Sciatic nerve (tissue), 2 donors: Measurements from ENCODE around the gene UBE2F. TPM values are rescaled to one million over a fixed set of nuclear protein-coding genes. Genes with fewer than 3 reads are reported as not detected.

Source experiments
- ATAC-seq: fragments of 200-7000 bp; cut with Tn5 transposase; one replicate; pipeline ENCODE4 v1.9.1; 2020; ENCODE audit warnings: mild to moderate bottlenecking, moderate library complexity
- DNase-seq: peaks from one replicate; pipeline ENCODE4 v3.0.0-alpha.2; 2020; ENCODE audit warnings: low spot score
- intact Hi-C: fragments of 100-400 bp; cut with DNase I; formaldehyde crosslinking; loops from one replicate; pipeline ENCODE4 v1.14.2; 2022
- total RNA-seq: library from RNA; stranded (reverse); fragmentation: NEBNext Ultra II Directional; extraction: Animal tissue kit (Norgen Biotek cat#: 25700); gene quantifications from one replicate; pipeline ENCODE4 v1.2.1, GENCODE V29; 2021
- donor health status: DM: no; HTN: no; CAD: no.
- donor health status: DM: no; HTN: no; CAD: no.

UBE2F gene, protein sequence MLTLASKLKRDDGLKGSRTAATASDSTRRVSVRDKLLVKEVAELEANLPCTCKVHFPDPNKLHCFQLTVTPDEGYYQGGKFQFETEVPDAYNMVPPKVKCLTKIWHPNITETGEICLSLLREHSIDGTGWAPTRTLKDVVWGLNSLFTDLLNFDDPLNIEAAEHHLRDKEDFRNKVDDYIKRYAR
- total RNA-seq = 32.6 TPM

DNA sequence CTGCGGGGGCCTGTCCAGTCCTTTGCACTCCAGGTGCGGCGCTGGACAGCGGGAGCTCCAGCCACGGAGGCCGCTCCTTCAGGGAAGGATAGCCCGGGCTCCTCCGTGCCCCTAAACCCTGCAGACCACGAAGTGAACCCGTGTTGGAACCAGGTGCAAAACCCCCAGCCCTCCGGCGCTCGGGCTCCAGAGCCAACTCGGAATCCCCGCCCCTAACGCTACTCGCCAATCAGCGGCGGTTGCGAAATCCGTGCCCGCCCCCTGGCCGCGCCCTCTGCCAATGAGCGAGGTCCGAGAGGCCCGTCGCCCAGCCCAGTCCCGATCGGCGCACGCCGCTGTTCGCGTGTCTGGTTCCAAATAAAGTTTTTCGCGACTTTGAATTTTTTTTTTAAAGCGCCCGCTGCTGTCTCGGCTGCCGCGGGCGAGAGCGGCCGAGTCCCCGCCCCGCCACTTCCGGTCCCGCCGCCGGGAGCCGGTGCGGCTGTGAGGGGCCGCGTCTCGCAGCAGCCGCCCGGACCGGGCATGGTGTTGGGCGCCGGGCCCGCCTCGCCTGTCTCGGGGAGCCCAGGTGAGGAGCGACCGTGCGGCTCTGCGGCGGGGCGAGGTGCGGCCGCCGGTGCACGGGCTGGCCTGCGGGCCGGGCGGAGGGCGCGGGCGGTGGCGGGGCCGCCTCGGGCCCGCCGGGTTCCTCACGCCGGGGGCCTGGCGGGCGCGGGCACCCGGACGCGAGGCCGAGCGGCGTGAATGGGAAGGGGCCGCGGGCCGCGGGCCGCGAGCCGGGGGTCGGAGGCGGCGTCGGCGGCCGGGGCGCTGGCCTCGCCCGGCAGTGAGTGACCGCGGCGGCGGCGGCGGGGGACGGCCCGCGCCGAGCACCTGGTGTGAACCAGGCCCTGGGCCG is at the start of gene UBE2F:
Gene UBE2F, plus strand, starts transcription at position 450 of the 898 bp plus-strand sequence. CDS start 6,094 bp downstream, outside the sequence.
- ATAC-seq (peak; percentile 99), DNase-seq (peak; percentile 99)
- intact Hi-C loops = no loop called here

DNA sequence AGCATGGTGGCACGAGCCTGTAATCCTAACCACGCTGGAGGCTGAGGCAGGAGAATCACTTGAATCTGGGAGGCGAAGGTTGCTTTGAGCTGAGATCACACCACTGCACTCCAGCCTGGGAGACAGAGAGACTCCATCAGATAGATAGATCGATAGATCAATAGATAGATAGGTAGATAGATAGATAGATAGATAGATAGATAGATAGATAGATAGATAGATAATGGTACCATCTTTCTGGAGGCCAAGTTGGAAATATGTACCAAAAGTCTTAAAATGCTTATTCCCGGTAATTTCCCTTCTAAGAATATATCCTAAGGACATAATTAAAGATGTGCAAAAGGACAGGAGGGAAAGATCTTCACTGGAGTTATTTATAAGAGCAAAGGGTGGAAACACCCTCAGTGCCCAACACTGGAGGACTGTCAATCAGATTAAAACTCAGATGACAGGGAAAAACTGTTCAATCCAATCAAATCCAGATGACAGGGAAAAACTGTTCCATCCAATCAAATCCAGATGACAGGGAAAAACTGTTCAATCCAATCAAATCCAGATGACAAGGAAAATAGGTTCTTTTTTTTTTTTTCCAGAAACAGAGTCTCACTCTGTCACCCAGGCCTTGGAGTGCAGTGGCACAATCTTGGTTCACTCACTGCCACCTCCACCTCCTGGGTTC is 49.0 kb upstream of the UBE2F start:
- DNase-seq (peak; percentile 18), ATAC-seq (no peak)
- intact Hi-C loops = no loop called here

DNA sequence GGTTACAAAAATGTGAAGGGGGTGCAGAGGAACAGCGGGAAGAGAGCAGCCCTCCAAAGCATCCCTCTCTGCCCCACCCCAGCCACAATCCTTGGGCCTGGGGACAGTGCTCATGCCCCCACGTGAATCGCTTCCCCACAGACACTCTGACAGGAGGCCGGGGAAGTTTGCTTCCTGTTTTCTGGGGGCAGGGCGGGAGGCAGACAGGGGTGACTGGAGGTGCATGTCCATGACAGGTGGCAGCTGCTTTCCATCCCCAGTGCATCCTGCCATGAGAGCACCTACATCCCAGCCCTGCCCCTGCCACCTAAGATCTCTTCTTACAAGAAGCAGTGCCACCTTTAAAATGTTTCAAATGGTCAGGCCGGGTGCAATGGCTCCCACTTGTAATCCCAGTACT is 47.2 kb upstream of the UBE2F start:
- intact Hi-C loops = no loop called here
- ATAC-seq = no peak
- DNase-seq = peak; percentile 60

DNA sequence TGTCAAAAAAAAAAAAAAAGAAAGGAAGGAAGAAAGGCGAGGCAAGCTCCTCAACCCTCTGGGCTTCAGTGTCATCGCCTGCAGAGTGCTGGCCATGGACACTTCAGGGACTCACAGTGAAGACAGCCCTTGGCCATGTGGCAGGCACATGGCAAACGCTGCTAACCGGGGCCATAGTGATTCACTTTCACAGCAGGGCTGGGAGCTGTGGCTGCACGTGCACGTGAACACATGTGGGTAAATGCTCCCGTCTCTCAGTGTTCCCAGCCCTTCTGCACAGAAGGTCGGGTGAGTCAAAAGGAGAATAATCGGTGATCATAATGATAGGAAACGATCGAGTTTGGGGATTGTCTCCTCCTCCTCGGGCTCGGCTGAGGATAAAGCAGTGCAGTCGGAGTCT is 46.1 kb upstream of the UBE2F start:
- DNase-seq (peak; percentile 36), ATAC-seq (no peak)
- intact Hi-C loops = loop anchor here (5.0 kb wide), 1 partner anchor 958 kb away; no protein-coding TSS in a partner anchor

DNA sequence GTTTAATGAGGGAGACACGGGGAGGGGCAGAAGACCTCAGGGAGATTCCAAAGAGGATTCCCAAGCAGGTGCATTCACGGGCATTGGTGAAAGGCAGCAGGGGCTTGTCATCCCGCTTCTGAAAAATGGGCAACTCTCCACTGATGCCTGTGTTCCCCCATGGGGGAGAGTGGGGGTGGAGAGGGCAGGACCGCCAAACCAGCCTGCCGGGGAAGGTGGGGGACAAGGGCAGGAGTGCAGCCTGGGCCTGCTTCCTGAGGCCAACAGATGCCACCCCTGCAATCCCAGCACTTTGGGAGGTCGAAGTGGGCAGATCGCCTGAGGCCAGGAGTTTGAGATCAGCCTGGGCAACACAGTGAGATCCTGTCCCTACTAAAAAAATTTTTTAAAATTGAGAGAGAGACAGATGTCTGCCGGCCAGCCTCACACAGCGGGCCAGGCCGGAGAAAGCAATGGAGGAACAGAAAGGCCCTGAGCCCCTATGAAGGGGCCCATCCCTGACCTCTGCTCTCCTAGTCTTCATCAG is 44.8 kb upstream of the UBE2F start:
- intact Hi-C loops = loop anchor here (5.0 kb wide), 1 partner anchor 960 kb away; no protein-coding TSS in a partner anchor
- no peak for ATAC-seq
- DNase-seq = peak; percentile 49

DNA sequence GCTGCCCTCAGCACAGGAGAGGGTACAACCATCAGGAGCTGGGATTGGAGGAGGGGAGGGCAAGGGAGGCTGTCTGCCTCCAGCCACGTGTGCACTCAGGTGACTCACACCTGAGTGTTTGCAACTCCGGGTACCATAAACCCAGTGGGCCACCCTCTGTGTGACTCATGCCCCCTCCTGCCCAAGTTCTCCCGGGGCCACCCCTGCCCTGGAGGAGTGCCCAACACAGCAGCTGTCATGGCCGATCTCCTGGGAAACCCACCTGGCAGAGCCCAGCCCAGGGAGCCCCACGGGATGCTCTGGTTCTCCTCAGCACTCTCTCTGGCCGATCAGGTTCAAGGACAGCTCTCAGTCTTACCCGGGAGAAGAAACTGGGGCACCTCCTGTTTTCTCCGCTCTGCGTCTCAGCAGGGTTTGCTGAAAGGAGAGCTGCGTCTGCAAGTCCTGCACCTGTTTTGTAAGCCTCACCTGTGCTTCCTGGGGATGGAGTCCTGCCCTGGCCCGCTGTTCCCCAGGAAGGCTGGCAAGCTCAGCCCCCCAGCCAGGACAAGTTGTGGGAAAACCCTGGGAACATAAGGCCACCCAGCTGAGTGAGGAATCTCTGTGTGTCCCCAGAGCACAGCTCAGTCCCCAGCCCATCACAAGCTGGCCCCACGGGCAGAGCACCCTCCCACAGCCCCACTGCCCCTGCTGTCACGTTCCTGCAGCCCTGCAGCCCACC is 44.0 kb upstream of the UBE2F start:
- ATAC-seq = peak; percentile 36
- intact Hi-C loops = loop anchor here (5.0 kb wide), 1 partner anchor 960 kb away; no protein-coding TSS in a partner anchor
- DNase-seq = peak; percentile 55

DNA sequence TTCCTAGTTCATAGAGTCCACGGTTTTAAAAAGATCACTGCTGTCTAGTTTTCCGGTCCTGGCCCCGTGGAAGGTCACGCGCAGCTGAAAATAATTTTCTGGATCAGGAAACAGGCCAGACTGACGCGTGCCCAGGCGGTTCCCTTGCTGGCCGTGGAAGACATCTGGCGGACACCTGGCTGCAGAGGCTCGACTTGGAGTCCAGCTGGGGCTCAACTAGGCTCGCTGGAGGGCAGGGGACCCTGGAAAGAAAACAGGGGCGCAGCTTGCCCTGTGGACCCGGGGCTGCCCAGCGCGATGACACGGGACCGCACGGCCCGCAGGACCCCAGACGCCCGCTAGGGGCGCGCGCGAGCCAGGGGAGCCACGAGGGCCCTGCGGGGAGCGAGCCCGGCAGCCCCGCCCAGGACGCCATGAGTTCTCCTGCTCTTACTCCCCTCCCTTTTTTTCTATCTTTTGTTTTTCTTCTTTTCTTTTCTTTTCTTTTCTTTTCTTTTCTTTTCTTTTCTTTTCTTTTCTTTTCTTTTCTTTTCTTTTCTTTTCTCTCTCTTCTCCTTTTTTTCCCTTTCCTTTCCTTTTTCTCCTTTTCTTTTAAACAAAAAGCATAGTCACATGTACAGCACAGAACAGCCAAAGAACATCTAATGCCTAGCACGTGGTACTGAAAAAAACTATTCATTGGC is 43.2 kb upstream of the UBE2F start:
- ATAC-seq (peak; percentile 94), DNase-seq (peak; percentile 87)
- intact Hi-C loops = loop anchor here (5.0 kb wide), 1 partner anchor 961 kb away; no protein-coding TSS in a partner anchor

DNA sequence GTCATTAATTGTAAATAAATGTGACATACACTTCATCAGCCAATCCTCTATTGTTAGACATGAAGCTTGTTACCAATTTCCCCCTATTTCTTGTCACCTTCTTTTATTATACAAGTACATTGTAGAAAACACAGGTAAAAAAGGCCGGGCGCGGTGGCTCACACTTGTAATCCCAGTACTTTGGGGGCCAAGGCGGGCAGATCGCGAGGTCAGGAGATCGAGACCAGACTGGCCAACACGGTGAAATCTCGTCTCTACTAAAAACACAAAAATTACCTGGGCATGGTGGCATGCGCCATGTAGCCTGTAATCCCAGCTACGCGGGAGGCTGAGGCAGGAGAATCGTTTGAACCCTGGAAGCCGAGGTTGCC is 42.7 kb upstream of the UBE2F start:
- intact Hi-C loops = loop anchor here (5.0 kb wide), 1 partner anchor 962 kb away; no protein-coding TSS in a partner anchor
- no peak for ATAC-seq
- peak; percentile 53 for DNase-seq

DNA sequence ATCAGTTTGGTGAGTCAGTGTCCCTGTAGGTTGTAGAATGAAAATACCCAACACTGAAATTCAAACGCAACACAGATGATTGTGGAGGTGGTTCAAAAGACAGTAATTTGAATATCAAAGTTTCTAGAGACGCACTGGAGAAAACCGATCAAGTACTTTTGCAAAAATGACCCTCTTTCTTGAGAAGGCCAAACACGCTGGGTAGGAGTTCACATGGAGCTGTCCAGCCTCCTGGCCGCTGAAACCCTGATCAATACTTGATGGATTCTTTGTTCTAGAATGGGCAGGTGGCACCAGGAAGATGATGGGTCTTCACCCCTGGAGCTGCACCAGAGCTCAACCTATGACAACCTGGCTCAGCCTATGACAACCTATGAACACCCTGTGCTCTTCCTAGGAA is 39.7 kb upstream of the UBE2F start:
- peak; percentile 22 for DNase-seq
- ATAC-seq = no peak
- intact Hi-C loops = no loop called here

DNA sequence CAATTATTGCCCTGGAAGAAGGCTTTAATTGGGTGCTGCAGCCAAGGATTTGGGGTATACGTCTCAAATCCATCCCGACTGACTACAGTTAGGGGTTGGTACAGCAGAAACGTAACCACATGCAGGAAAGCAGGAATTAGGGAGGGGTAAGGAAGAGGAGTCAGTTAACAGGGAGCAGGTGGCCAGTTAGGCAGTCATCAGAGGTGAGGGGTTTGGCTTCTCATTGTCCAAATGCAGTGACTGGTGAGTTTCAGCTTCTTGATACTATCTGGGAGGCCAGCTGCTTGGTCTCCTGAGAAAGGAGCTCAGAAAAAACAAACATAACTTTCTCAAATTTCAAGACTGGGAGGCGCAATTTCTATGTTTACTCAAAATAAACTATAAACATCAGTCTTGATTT is 38.8 kb upstream of the UBE2F start:
- DNase-seq = peak; percentile 21
- intact Hi-C loops = no loop called here
- ATAC-seq = no peak

DNA sequence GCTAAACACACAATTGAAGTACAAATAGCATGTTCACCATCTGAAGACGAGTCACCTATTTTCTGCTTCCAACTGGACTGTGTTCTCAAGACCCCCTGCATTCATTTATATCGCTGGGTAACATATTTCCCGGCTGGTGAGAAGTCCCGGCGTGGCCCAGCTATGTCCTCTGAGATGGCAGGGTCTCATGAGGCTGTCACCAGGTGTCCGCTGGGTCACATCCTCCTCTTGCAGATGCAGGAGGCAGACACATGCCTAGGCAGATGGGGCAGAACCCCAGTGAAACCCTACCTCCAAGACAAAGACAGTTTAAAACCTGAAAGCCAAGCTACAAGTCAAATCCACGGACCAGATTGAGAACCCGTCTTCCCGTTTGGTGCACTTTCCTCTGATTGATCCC is 36.8 kb upstream of the UBE2F start:
- ATAC-seq = no peak
- DNase-seq = peak; percentile 22
- intact Hi-C loops = no loop called here

DNA sequence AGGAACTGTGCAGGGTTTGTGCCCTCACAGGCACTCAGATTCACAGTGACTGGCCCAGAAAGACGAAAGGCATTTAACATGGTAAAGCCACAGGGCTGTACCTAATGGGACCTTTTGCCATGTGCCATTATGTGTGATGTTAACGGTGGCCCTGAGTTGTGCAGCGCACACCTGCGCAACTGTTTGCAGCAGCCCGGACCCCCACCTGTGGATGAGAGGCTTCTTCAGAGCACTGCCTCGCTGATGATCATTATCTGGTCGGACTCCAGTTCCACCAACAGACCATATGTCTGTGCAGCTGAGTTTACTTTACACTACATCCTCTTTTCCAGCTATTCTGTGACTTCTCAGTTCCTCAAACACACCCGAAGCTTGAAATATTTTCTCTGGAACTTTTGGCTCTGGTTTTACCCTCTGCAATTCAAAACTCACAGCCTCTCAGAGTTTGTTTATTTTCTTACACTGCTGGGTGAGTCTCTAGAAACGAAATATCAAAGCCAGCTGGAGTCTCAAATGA is 35.6 kb upstream of the UBE2F start:
- intact Hi-C loops = no loop called here
- ATAC-seq (peak; percentile 74), DNase-seq (peak; percentile 28)

DNA sequence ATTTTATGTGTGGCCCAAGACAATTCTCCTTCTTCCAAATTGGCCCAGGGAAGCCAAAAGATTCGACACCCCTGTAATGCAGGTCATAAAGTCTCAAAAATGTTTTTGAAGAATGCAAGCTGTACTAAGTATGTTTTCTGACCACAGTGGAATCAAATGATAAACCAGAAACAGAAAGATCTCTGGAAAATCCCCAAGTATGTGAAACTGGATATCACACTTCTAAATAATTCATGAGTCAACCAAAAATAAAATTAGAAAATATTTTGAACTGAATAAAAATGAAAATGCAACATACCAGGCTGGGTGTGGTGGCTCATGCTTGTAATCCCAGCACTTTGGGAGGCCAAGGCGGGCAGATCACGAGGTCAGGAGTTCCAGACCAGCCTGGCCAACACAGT is 34.1 kb upstream of the UBE2F start:
- ATAC-seq (peak; percentile 70), DNase-seq (no peak)
- intact Hi-C loops = no loop called here

DNA sequence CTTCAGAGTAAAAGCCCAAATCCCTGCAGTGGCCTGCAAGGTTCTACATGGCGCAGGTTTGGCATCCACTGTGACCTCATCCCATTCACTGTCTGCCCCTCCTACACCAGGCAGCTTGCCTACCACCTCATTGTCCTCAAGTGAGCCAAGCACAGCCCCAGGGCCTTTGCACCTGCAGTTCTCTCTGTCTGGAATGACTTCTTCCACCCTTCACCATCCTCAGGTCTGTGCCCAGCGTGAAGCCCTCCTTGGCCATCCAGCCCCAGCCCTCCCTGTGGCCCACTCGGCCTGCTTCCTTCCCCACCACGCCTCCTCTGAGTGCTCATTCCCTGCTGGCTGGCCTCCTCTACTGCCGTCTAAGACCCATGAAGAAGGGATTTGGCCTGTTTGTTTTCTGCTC is 32.6 kb upstream of the UBE2F start:
- DNase-seq = no peak
- intact Hi-C loops = no loop called here
- no peak for ATAC-seq

DNA sequence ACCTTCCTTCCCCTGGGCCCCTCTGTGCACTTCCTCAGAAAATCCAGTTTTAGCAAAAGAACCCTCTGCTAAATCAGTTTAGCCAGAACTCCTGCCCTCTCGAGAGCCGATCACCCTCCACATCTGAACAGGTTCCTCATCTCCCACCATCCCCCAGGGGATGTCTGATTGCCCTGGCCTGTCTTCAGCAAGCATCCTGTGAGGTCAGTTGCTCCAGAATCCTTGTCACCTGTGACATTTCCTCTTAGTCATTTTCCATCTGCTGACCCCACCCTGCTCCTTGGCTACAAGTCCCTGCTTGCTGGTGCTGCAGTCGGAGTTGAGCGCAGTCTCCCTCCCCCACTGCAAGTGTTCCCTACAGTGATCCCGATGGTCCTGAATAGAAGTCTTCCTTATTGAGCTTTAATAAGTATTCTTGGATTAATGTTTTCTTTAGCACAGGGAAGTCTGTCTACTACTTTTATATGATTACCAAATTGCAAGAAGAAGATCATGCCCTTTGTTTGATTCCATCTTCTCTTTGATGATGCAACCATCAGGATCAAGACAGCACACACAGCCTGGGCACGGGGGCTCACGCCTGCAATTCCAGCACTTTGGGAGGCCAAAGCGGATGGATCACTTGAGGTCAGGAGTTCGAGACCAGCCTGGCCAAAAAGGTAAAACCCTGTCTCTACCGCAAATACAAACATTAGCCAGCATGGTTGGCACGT is 30.9 kb upstream of the UBE2F start:
- no peak for ATAC-seq
- DNase-seq = no peak
- intact Hi-C loops = no loop called here

DNA sequence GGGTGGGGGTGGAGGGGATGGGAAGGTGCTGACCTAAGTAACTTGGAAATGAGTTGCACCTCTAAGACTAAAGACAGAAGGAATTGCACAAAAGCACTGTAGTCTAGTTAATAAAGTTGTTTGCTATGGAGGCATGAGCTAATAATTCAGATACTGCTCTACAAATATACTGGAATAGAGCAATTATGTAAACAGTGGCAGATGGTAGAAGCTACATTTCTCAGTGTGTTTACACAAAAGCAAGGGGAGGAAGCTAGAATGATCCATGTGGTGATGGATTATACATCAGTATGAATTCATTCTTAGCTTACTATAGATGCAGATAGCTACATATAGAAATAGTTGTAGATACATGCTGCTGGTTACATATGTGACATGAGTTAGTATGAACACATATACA is 27.6 kb upstream of the UBE2F start:
- DNase-seq (no peak), ATAC-seq (no peak)
- intact Hi-C loops = no loop called here

DNA sequence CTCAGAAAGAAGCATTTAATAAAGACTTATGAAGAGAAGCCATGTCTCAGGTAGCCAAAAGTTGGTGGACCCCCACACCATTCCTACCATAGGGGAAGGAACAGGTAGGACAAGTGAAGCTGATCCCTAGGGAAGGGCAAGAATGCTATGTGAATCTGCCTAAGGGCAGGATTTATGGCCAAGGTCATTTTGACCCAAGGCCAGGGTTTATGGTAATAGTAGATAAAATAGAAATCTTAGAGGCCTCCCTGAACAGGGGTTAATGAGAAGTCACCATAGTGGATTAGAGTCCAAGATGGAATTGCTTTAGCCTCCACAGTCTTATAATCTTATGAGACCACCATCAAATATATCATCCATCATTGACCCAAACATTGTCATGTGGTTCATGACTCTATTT is 26.0 kb upstream of the UBE2F start:
- intact Hi-C loops = no loop called here
- DNase-seq = no peak
- ATAC-seq = no peak
